ENCODE measurements around the gene TOX2.

TOX2 gene

GRCh38 chr20:44032583-44033331 is 118.1 kb downstream of the TOX2 start:
- H3K36me3 ChIP-seq (ENCODE audit: control insufficient read depth, insufficient read depth, low read length): no peaks in the 10 kb centered on the region
- no peaks in the 10 kb centered on the region for H3K27me3 ChIP-seq (ENCODE audit: control insufficient read depth, insufficient read depth, low read length)
- H3K9me3 ChIP-seq (ENCODE audit: control insufficient read depth, low read length): no peaks in the 10 kb centered on the region
- no peaks in the 10 kb centered on the region for H3K4me1 ChIP-seq (ENCODE audit: control insufficient read depth, insufficient read depth, low read length)
- H3K4me3 ChIP-seq (ENCODE audit: low read length): no peak overlapping the region
- H3K9ac ChIP-seq (ENCODE audit: low read length): no peak overlapping the region

- Histone ChIP-seq H3K27me3 (ENCODE audit: control insufficient read depth, insufficient read depth, low read length) (no peaks in the 10 kb centered on the region), H3K9ac (ENCODE audit: low read length) (no peak overlapping the region), H3K4me3 (ENCODE audit: low read length) (no peak overlapping the region), H3K9me3 (ENCODE audit: control insufficient read depth, low read length) (no peaks in the 10 kb centered on the region), H3K4me1 (ENCODE audit: control insufficient read depth, insufficient read depth, low read length) (no peaks in the 10 kb centered on the region), H3K36me3 (ENCODE audit: control insufficient read depth, insufficient read depth, low read length) (no peaks in the 10 kb centered on the region)
These were observed 118.7 kb downstream of the TOX2 start for GRCh38 chr20:44033344-44033743.

GRCh38 chr20:44033873-44034272 is 119.2 kb downstream of the TOX2 start:
- H3K9ac ChIP-seq (ENCODE audit: low read length): no peak overlapping the region

GRCh38 chr20:44034451-44034850 is 119.8 kb downstream of the TOX2 start:
- H3K9ac ChIP-seq (ENCODE audit: low read length): no peak overlapping the region
- H3K4me3 ChIP-seq (ENCODE audit: low read length): no peak overlapping the region
- peaks cover 5% of the 10 kb centered on the region for H3K27me3 ChIP-seq (ENCODE audit: control insufficient read depth, insufficient read depth, low read length)
- no peaks in the 10 kb centered on the region for H3K9me3 ChIP-seq (ENCODE audit: control insufficient read depth, low read length)
- H3K4me1 ChIP-seq (ENCODE audit: control insufficient read depth, insufficient read depth, low read length): no peaks in the 10 kb centered on the region
- H3K36me3 ChIP-seq (ENCODE audit: control insufficient read depth, insufficient read depth, low read length): no peaks in the 10 kb centered on the region

More at GRCh38 chr20:44033873-44034272, 119.2 kb downstream of the TOX2 start:
- no peak overlapping the region for H3K4me3 ChIP-seq (ENCODE audit: low read length)
- no peaks in the 10 kb centered on the region for H3K9me3 ChIP-seq (ENCODE audit: control insufficient read depth, low read length)
- no peaks in the 10 kb centered on the region for H3K27me3 ChIP-seq (ENCODE audit: control insufficient read depth, insufficient read depth, low read length)
- no peaks in the 10 kb centered on the region for H3K4me1 ChIP-seq (ENCODE audit: control insufficient read depth, insufficient read depth, low read length)
- no peaks in the 10 kb centered on the region for H3K36me3 ChIP-seq (ENCODE audit: control insufficient read depth, insufficient read depth, low read length)

- peaks cover 5% of the 10 kb centered on the region for H3K27me3 ChIP-seq (ENCODE audit: control insufficient read depth, insufficient read depth, low read length)
- H3K4me3 ChIP-seq (ENCODE audit: low read length): no peak overlapping the region
- H3K9ac ChIP-seq (ENCODE audit: low read length): no peak overlapping the region
- no peaks in the 10 kb centered on the region for H3K36me3 ChIP-seq (ENCODE audit: control insufficient read depth, insufficient read depth, low read length)
- no peaks in the 10 kb centered on the region for H3K9me3 ChIP-seq (ENCODE audit: control insufficient read depth, low read length)
- no peaks in the 10 kb centered on the region for H3K4me1 ChIP-seq (ENCODE audit: control insufficient read depth, insufficient read depth, low read length)
These were observed 120.4 kb downstream of the TOX2 start for GRCh38 chr20:44034965-44035635.

- no peaks in the 10 kb centered on the region for H3K4me1 ChIP-seq (ENCODE audit: control insufficient read depth, insufficient read depth, low read length)
- no peak overlapping the region for H3K9ac ChIP-seq (ENCODE audit: low read length)
- peaks cover 5% of the 10 kb centered on the region for H3K27me3 ChIP-seq (ENCODE audit: control insufficient read depth, insufficient read depth, low read length)
- no peaks in the 10 kb centered on the region for H3K9me3 ChIP-seq (ENCODE audit: control insufficient read depth, low read length)
- H3K4me3 ChIP-seq (ENCODE audit: low read length): no peak overlapping the region
- H3K36me3 ChIP-seq (ENCODE audit: control insufficient read depth, insufficient read depth, low read length): no peaks in the 10 kb centered on the region
These were observed 121.3 kb downstream of the TOX2 start for GRCh38 chr20:44035924-44036323.

- no peak overlapping the region for H3K9ac ChIP-seq (ENCODE audit: low read length)
- no peaks in the 10 kb centered on the region for H3K4me1 ChIP-seq (ENCODE audit: control insufficient read depth, insufficient read depth, low read length)
- H3K9me3 ChIP-seq (ENCODE audit: control insufficient read depth, low read length): no peaks in the 10 kb centered on the region
- H3K4me3 ChIP-seq (ENCODE audit: low read length): no peak overlapping the region
- peaks cover 5% of the 10 kb centered on the region for H3K27me3 ChIP-seq (ENCODE audit: control insufficient read depth, insufficient read depth, low read length)
- H3K36me3 ChIP-seq (ENCODE audit: control insufficient read depth, insufficient read depth, low read length): no peaks in the 10 kb centered on the region
These were observed 121.8 kb downstream of the TOX2 start for GRCh38 chr20:44036441-44036840.

- Histone ChIP-seq H3K36me3 (ENCODE audit: control insufficient read depth, insufficient read depth, low read length) (no peaks in the 10 kb centered on the region), H3K9me3 (ENCODE audit: control insufficient read depth, low read length) (no peaks in the 10 kb centered on the region), H3K4me3 (ENCODE audit: low read length) (no peak overlapping the region), H3K9ac (ENCODE audit: low read length) (no peak overlapping the region), H3K27me3 (ENCODE audit: control insufficient read depth, insufficient read depth, low read length) (peaks cover 5% of the 10 kb centered on the region), H3K4me1 (ENCODE audit: control insufficient read depth, insufficient read depth, low read length) (no peaks in the 10 kb centered on the region)
These were observed 124.0 kb downstream of the TOX2 start for GRCh38 chr20:44038681-44039123.

GRCh38 chr20:44039147-44039546 is 124.5 kb downstream of the TOX2 start:
- no peak overlapping the region for H3K9ac ChIP-seq (ENCODE audit: low read length)
- no peaks in the 10 kb centered on the region for H3K4me1 ChIP-seq (ENCODE audit: control insufficient read depth, insufficient read depth, low read length)
- H3K9me3 ChIP-seq (ENCODE audit: control insufficient read depth, low read length): no peaks in the 10 kb centered on the region
- H3K4me3 ChIP-seq (ENCODE audit: low read length): no peak overlapping the region
- no peaks in the 10 kb centered on the region for H3K36me3 ChIP-seq (ENCODE audit: control insufficient read depth, insufficient read depth, low read length)
- peaks cover 5% of the 10 kb centered on the region for H3K27me3 ChIP-seq (ENCODE audit: control insufficient read depth, insufficient read depth, low read length)

- Histone ChIP-seq H3K4me3 (ENCODE audit: low read length) (no peak overlapping the region), H3K4me1 (ENCODE audit: control insufficient read depth, insufficient read depth, low read length) (no peaks in the 10 kb centered on the region), H3K9me3 (ENCODE audit: control insufficient read depth, low read length) (no peaks in the 10 kb centered on the region), H3K9ac (ENCODE audit: low read length) (no peak overlapping the region), H3K27me3 (ENCODE audit: control insufficient read depth, insufficient read depth, low read length) (peaks cover 5% of the 10 kb centered on the region), H3K36me3 (ENCODE audit: control insufficient read depth, insufficient read depth, low read length) (no peaks in the 10 kb centered on the region)
These were observed 125.1 kb downstream of the TOX2 start for GRCh38 chr20:44039741-44040140.

- Histone ChIP-seq H3K9ac (ENCODE audit: low read length) (no peak overlapping the region), H3K9me3 (ENCODE audit: control insufficient read depth, low read length) (no peaks in the 10 kb centered on the region), H3K4me3 (ENCODE audit: low read length) (no peak overlapping the region), H3K4me1 (ENCODE audit: control insufficient read depth, insufficient read depth, low read length) (no peaks in the 10 kb centered on the region), H3K36me3 (ENCODE audit: control insufficient read depth, insufficient read depth, low read length) (no peaks in the 10 kb centered on the region), H3K27me3 (ENCODE audit: control insufficient read depth, insufficient read depth, low read length) (peaks cover 5% of the 10 kb centered on the region)
These were observed 125.7 kb downstream of the TOX2 start for GRCh38 chr20:44040202-44040915.

- H3K36me3 ChIP-seq (ENCODE audit: control insufficient read depth, insufficient read depth, low read length): no peaks in the 10 kb centered on the region
- H3K4me1 ChIP-seq (ENCODE audit: control insufficient read depth, insufficient read depth, low read length): no peaks in the 10 kb centered on the region
- no peak overlapping the region for H3K4me3 ChIP-seq (ENCODE audit: low read length)
- no peak overlapping the region for H3K9ac ChIP-seq (ENCODE audit: low read length)
- peaks cover 5% of the 10 kb centered on the region for H3K27me3 ChIP-seq (ENCODE audit: control insufficient read depth, insufficient read depth, low read length)
- no peaks in the 10 kb centered on the region for H3K9me3 ChIP-seq (ENCODE audit: control insufficient read depth, low read length)
These were observed 126.3 kb downstream of the TOX2 start for GRCh38 chr20:44041001-44041400.

Data from mucosa of stomach (tissue), 1 donor.